ENCODE results near the gene MYO3B. TPM values are rescaled to one million over a fixed set of nuclear protein-coding genes. Genes with fewer than 3 reads are reported as not detected.

The MYO3B gene
- total RNA-seq, 5 donors from 2014 or later (not counting 1 experiment from before 2014, with no cell fraction given), result 0.26 to 0.28 TPM; not detected in 3

DNA sequence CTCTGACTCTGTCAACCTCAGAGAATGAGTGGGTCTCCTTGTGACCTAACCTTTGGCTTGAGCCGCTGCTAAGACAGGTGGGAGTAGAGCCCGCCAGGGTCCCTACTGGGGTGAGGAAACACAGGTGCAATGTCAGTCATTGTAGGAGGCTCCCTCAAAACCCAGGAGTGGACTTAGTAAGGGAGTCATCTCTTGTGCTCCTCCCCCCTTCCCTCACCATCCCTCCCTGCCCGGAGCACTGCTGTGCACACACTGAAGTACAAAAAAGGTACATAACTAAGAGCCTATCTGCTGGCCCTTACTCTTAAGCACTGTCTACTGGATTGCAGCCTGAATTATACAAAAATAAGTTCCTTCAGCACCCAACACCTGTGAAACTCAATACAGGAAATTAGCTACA, 77.2 kb downstream of the MYO3B start:
- H3K4me3 Mint-ChIP-seq, result no peak overlapping the region
- peaks cover 26 to 41% of the 10 kb centered on the region in 2 donors for H3K27me3 Mint-ChIP-seq
- peaks cover under 1% of the 10 kb centered on the region for H3K9me3 ChIP-seq
- H3K9me3 Mint-ChIP-seq, result peaks cover under 1 to 7% (median 3%) of the 10 kb centered on the region in 3 donors
- no peak overlapping the region for H3K27ac Mint-ChIP-seq
- ATAC-seq (replicated peaks in 1 of 4), result no peak
- ChIA-PET POLR2A (no interaction called here), CTCF (no interaction called here)
- H3K27me3 ChIP-seq (replicated peaks in 1 of 2; ENCODE audit: control insufficient read depth in 2 of 2, extremely low read depth in 1 of 2, insufficient read depth in 2 of 2, low read length in 1 of 2), result peaks cover 0 to 16% of the 10 kb centered on the region in 2 experiments
- 100% methylated on average over 1 of the region's 3 CpGs for WGBS (ENCODE audit: insufficient coverage)
- H3K4me1 ChIP-seq (ENCODE audit: control insufficient read depth in 1 of 2, extremely low read depth in 1 of 2, insufficient read depth in 2 of 2, low read length in 2 of 2), result no peaks in the 10 kb centered on the region
- no peaks in the 10 kb centered on the region for H3K4me1 Mint-ChIP-seq
- no peak for DNase-seq
- H3K27ac ChIP-seq (ENCODE audit: low read length), result no peak overlapping the region
- no peak overlapping the region for H3K4me3 ChIP-seq (ENCODE audit: control insufficient read depth in 1 of 2, extremely low read depth in 1 of 2, low read length in 1 of 2)
- no peaks in the 10 kb centered on the region for H3K36me3 ChIP-seq (ENCODE audit: control insufficient read depth in 2 of 2, extremely low read depth in 1 of 2, insufficient read depth in 1 of 2, low read length in 1 of 2)
- H3K36me3 Mint-ChIP-seq, result no peaks in the 10 kb centered on the region

DNA sequence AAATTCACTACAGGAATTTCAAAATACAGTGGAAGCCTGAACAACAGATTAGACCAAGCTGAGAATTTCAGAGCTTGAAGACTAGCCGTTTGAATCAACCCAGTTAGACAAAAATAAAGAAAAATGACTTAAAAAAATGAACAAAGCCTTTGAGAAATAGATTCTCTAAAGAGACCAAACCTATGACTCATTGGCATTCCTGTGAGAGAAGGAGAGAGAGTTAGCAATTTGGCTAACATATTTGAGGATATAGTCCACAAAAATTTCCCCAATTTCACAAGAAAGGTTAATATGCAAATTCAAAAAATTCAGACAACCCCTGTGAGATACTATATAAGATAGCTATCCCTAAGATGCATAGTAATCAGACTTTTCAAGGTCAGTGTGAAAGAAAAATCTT, 78.0 kb downstream of the MYO3B start:
- no peaks in the 10 kb centered on the region for H3K36me3 Mint-ChIP-seq
- DNase-seq (no peak), ATAC-seq (replicated peaks in 1 of 4) (no peak)
- H3K27ac Mint-ChIP-seq, result no peak overlapping the region
- peaks cover 2% of the 10 kb centered on the region for H3K9me3 ChIP-seq
- H3K4me3 Mint-ChIP-seq, result no peak overlapping the region
- H3K9me3 Mint-ChIP-seq, result peaks cover 3 to 13% (median 8%) of the 10 kb centered on the region in 3 donors
- POLR2A ChIA-PET, result no interaction called here
- no peaks in the 10 kb centered on the region for H3K4me1 ChIP-seq (ENCODE audit: control insufficient read depth in 1 of 2, extremely low read depth in 1 of 2, insufficient read depth in 2 of 2, low read length in 2 of 2)
- no peaks in the 10 kb centered on the region for H3K4me1 Mint-ChIP-seq
- no CpG with 5 or more reads among the region's 1 CpG for WGBS (ENCODE audit: insufficient coverage)
- CTCF ChIA-PET, result no interaction called here
- no peak overlapping the region for H3K27ac ChIP-seq (ENCODE audit: low read length)
- peaks cover 22 to 38% of the 10 kb centered on the region in 2 donors for H3K27me3 Mint-ChIP-seq
- H3K36me3 ChIP-seq (ENCODE audit: control insufficient read depth in 2 of 2, extremely low read depth in 1 of 2, insufficient read depth in 1 of 2, low read length in 1 of 2), result no peaks in the 10 kb centered on the region
- peaks cover 0 to 12% of the 10 kb centered on the region in 2 experiments for H3K27me3 ChIP-seq (replicated peaks in 1 of 2; ENCODE audit: control insufficient read depth in 2 of 2, extremely low read depth in 1 of 2, insufficient read depth in 2 of 2, low read length in 1 of 2)
- H3K4me3 ChIP-seq (ENCODE audit: control insufficient read depth in 1 of 2, extremely low read depth in 1 of 2, low read length in 1 of 2), result no peak overlapping the region

DNA sequence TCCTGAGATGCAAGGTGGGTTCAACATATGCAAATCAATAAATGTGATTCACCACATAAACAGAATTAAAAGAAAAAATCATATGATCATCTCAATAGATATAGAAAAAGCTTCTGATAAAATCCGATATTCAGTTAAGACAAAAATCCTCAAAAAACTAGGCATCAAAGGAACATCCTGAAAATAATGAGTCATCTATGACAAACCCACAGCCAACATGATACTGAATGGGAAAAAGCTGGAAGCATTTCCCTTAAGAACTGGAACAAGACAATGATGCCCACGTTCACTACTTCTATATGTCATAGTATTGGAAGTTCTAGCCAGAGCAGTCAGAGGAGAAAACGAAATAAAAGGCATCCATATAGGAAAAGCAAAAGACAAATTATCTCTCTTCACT, 80.4 kb downstream of the MYO3B start:
- peaks cover 15 to 25% of the 10 kb centered on the region in 2 donors for H3K27me3 Mint-ChIP-seq
- ChIA-PET CTCF (no interaction called here), POLR2A (no interaction called here)
- H3K4me3 Mint-ChIP-seq, result no peak overlapping the region
- ATAC-seq (replicated peaks in 1 of 4), result no peak
- no peak for DNase-seq
- Histone ChIP-seq H3K9me3 (peaks cover 2% of the 10 kb centered on the region), H3K27me3 (replicated peaks in 1 of 2; ENCODE audit: control insufficient read depth in 2 of 2, extremely low read depth in 1 of 2, insufficient read depth in 2 of 2, low read length in 1 of 2) (peaks cover 0 to 12% of the 10 kb centered on the region in 2 experiments), H3K4me1 (ENCODE audit: control insufficient read depth in 1 of 2, extremely low read depth in 1 of 2, insufficient read depth in 2 of 2, low read length in 2 of 2) (no peaks in the 10 kb centered on the region), H3K36me3 (ENCODE audit: control insufficient read depth in 2 of 2, extremely low read depth in 1 of 2, insufficient read depth in 1 of 2, low read length in 1 of 2) (no peaks in the 10 kb centered on the region), H3K4me3 (ENCODE audit: control insufficient read depth in 1 of 2, extremely low read depth in 1 of 2, low read length in 1 of 2) (no peak overlapping the region), H3K27ac (ENCODE audit: low read length) (no peak overlapping the region)
- H3K27ac Mint-ChIP-seq, result no peak overlapping the region
- no peaks in the 10 kb centered on the region for H3K4me1 Mint-ChIP-seq
- no peaks in the 10 kb centered on the region for H3K36me3 Mint-ChIP-seq
- peaks cover 13 to 20% (median 14%) of the 10 kb centered on the region in 3 donors for H3K9me3 Mint-ChIP-seq
- WGBS (ENCODE audit: insufficient coverage), result no CpG with 5 or more reads among the region's 3 CpGs

DNA sequence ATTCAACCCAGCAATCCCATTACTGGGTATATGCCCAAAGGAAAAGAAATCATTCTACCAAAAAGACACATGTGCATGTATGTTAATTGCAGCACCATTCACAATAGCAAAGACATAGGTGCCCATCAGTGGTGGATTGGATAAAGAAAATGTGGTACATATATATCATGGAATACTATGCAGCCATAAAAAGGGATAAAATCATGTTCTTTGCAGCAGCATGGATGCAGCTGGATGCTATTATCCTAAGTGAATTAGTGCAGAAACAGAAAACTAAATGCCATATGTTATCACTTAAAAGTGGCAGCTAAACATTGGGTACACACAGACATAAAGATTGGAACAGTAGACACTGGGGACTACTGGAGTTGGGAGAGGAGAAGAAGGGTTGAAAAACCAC, 82.2 kb downstream of the MYO3B start:
- peaks cover 17 to 24% (median 17%) of the 10 kb centered on the region in 3 donors for H3K9me3 Mint-ChIP-seq
- no peaks in the 10 kb centered on the region for H3K4me1 ChIP-seq (ENCODE audit: control insufficient read depth in 1 of 2, extremely low read depth in 1 of 2, insufficient read depth in 2 of 2, low read length in 2 of 2)
- H3K27me3 Mint-ChIP-seq, result peaks cover 7 to 12% of the 10 kb centered on the region in 2 donors
- H3K36me3 ChIP-seq (ENCODE audit: control insufficient read depth in 2 of 2, extremely low read depth in 1 of 2, insufficient read depth in 1 of 2, low read length in 1 of 2), result no peaks in the 10 kb centered on the region
- H3K27me3 ChIP-seq (replicated peaks in 1 of 2; ENCODE audit: control insufficient read depth in 2 of 2, extremely low read depth in 1 of 2, insufficient read depth in 2 of 2, low read length in 1 of 2), result no peaks in the 10 kb centered on the region
- H3K27ac ChIP-seq (ENCODE audit: low read length), result no peak overlapping the region
- H3K9me3 ChIP-seq, result peaks cover 2% of the 10 kb centered on the region
- DNase-seq (no peak), ATAC-seq (replicated peaks in 1 of 4) (no peak)
- H3K4me3 Mint-ChIP-seq, result no peak overlapping the region
- no peaks in the 10 kb centered on the region for H3K36me3 Mint-ChIP-seq
- ChIA-PET POLR2A (no interaction called here), CTCF (no interaction called here)
- no peak overlapping the region for H3K4me3 ChIP-seq (ENCODE audit: control insufficient read depth in 1 of 2, extremely low read depth in 1 of 2, low read length in 1 of 2)
- H3K27ac Mint-ChIP-seq, result no peak overlapping the region
- no peaks in the 10 kb centered on the region for H3K4me1 Mint-ChIP-seq

DNA sequence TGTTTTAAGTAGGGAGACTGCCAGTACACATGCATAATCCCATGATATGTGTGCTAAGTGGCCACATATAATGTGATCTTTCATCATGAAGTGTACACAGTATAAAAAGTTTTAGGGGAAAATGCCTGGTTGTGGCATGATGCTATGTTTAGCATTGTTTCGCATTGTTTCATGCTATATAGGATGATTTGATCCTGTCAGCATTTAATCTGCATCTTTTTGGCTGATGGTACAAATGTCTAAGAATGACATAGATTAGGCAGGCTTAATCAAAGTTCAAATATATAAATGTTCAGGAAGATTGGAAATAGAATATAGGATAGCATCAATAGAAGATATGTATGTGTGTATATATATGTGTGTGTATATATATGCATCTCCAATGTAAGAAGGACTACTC, 83.6 kb downstream of the MYO3B start:
- CTCF ChIA-PET, result no interaction called here

DNA sequence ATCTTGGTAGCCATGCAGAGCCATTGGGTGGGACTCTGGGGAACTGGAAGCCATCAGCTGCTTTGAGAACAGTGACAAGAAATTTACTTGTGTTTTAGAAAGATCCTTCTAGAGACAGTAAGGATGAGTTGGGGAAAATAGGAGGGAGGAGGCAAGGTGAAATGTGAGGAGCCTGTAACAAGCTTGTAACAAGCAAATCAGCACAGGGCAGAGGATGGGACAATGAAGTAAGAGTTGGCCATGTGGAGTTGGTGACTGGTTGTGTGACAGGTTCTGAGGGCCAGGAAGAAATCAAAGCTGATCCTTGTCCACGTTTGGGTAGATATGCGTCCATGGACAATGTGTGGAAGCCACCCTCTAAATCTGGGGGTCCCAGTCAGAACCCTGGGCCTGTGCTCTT, 84.4 kb downstream of the MYO3B start:
- H3K27ac Mint-ChIP-seq, result no peak overlapping the region
- H3K9me3 Mint-ChIP-seq, result peaks cover 17 to 20% (median 17%) of the 10 kb centered on the region in 3 donors
- 50% methylated on average over 1 of the region's 2 CpGs for WGBS (ENCODE audit: insufficient coverage)
- Histone ChIP-seq H3K9me3 (peaks cover 2% of the 10 kb centered on the region), H3K36me3 (ENCODE audit: control insufficient read depth in 2 of 2, extremely low read depth in 1 of 2, insufficient read depth in 1 of 2, low read length in 1 of 2) (no peaks in the 10 kb centered on the region), H3K27ac (ENCODE audit: low read length) (no peak overlapping the region), H3K4me3 (ENCODE audit: control insufficient read depth in 1 of 2, extremely low read depth in 1 of 2, low read length in 1 of 2) (no peak overlapping the region), H3K27me3 (replicated peaks in 1 of 2; ENCODE audit: control insufficient read depth in 2 of 2, extremely low read depth in 1 of 2, insufficient read depth in 2 of 2, low read length in 1 of 2) (no peaks in the 10 kb centered on the region), H3K4me1 (ENCODE audit: control insufficient read depth in 1 of 2, extremely low read depth in 1 of 2, insufficient read depth in 2 of 2, low read length in 2 of 2) (no peaks in the 10 kb centered on the region)
- no peak overlapping the region for H3K4me3 Mint-ChIP-seq
- no peaks in the 10 kb centered on the region for H3K27me3 Mint-ChIP-seq
- ATAC-seq (replicated peaks in 1 of 4), result no peak
- DNase-seq, result no peak
- H3K4me1 Mint-ChIP-seq, result no peaks in the 10 kb centered on the region
- ChIA-PET CTCF (no interaction called here), POLR2A (interaction anchor here in 1 of 2 donors (0.5 kb wide), 1 partner anchor 845 kb away, joined by 3 read pairs; no protein-coding TSS in a partner anchor)
- no peaks in the 10 kb centered on the region for H3K36me3 Mint-ChIP-seq

More for the DNA sequence above, 83.6 kb downstream of the MYO3B start:
- Histone ChIP-seq H3K27me3 (replicated peaks in 1 of 2; ENCODE audit: control insufficient read depth in 2 of 2, extremely low read depth in 1 of 2, insufficient read depth in 2 of 2, low read length in 1 of 2) (no peaks in the 10 kb centered on the region), H3K36me3 (ENCODE audit: control insufficient read depth in 2 of 2, extremely low read depth in 1 of 2, insufficient read depth in 1 of 2, low read length in 1 of 2) (no peaks in the 10 kb centered on the region), H3K4me3 (ENCODE audit: control insufficient read depth in 1 of 2, extremely low read depth in 1 of 2, low read length in 1 of 2) (no peak overlapping the region), H3K27ac (ENCODE audit: low read length) (no peak overlapping the region), H3K4me1 (ENCODE audit: control insufficient read depth in 1 of 2, extremely low read depth in 1 of 2, insufficient read depth in 2 of 2, low read length in 2 of 2) (no peaks in the 10 kb centered on the region), H3K9me3 (peaks cover 2% of the 10 kb centered on the region)
- DNase-seq (no peak), ATAC-seq (replicated peaks in 1 of 4) (no peak)
- peaks cover 17 to 23% (median 17%) of the 10 kb centered on the region in 3 donors for H3K9me3 Mint-ChIP-seq
- POLR2A ChIA-PET, result no interaction called here
- WGBS (ENCODE audit: insufficient coverage), result 80% methylated on average over 1 of the region's 1 CpG
- no peak overlapping the region for H3K27ac Mint-ChIP-seq
- H3K4me1 Mint-ChIP-seq, result no peaks in the 10 kb centered on the region
- H3K4me3 Mint-ChIP-seq, result no peak overlapping the region
- H3K36me3 Mint-ChIP-seq, result no peaks in the 10 kb centered on the region
- peaks cover 2 to 3% of the 10 kb centered on the region in 2 donors for H3K27me3 Mint-ChIP-seq

DNA sequence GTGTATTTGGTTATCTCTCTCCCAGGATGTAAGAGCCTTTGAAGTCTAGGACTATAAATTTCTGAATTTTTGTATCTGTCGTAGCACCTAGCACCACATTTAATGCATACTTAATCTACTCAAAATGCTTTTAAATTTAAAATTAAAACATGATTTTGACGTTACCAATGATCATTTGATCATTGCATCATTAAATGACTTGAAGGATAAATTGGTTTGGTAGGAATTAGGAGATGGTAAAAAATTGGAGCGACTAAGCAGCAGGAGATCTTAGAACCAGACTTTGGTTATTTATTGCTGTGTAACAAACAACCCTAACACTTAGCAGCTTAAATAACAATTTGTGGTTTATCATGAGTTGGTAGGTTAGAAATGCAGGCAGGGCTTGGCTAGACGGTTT, 84.9 kb downstream of the MYO3B start:
- Histone ChIP-seq H3K9me3 (peaks cover 2% of the 10 kb centered on the region), H3K4me1 (ENCODE audit: control insufficient read depth in 1 of 2, extremely low read depth in 1 of 2, insufficient read depth in 2 of 2, low read length in 2 of 2) (no peaks in the 10 kb centered on the region), H3K36me3 (ENCODE audit: control insufficient read depth in 2 of 2, extremely low read depth in 1 of 2, insufficient read depth in 1 of 2, low read length in 1 of 2) (no peaks in the 10 kb centered on the region), H3K4me3 (ENCODE audit: control insufficient read depth in 1 of 2, extremely low read depth in 1 of 2, low read length in 1 of 2) (no peak overlapping the region), H3K27me3 (replicated peaks in 1 of 2; ENCODE audit: control insufficient read depth in 2 of 2, extremely low read depth in 1 of 2, insufficient read depth in 2 of 2, low read length in 1 of 2) (no peaks in the 10 kb centered on the region), H3K27ac (ENCODE audit: low read length) (no peak overlapping the region)
- H3K27ac Mint-ChIP-seq, result no peak overlapping the region
- no peaks in the 10 kb centered on the region for H3K4me1 Mint-ChIP-seq
- peaks cover 17 to 20% (median 17%) of the 10 kb centered on the region in 3 donors for H3K9me3 Mint-ChIP-seq
- no peaks in the 10 kb centered on the region for H3K36me3 Mint-ChIP-seq
- WGBS (ENCODE audit: insufficient coverage), result no CpG with 5 or more reads among the region's 4 CpGs
- CTCF ChIA-PET, result no interaction called here
- no peak overlapping the region for H3K4me3 Mint-ChIP-seq
- DNase-seq (no peak), ATAC-seq (replicated peaks in 1 of 4) (no peak)
- POLR2A ChIA-PET, result interaction anchor here in 1 of 2 donors (0.5 kb wide), 1 partner anchor 846 kb away, joined by 3 read pairs; no protein-coding TSS in a partner anchor
- peaks cover 2 to 4% of the 10 kb centered on the region in 2 donors for H3K27me3 Mint-ChIP-seq
